GM12878 (cell line): Measurements from ENCODE around the gene SEC31A. TPM values are rescaled to one million over a fixed set of nuclear protein-coding genes. Genes with fewer than 3 reads are reported as not detected.

ENCODE experiments used
- ATAC-seq: fragments of 200-7000 bp; cut with Tn5 transposase; 3 replicates; pipeline ENCODE4 v1.9.1; 2020; ENCODE audit warnings: mild to moderate bottlenecking, moderate library complexity
- BruUV-seq: library from RNA; stranded (reverse); fragments of 400-500 nt; replicated peaks from 2 replicates; lab custom pipeline; 2021; lab: Mats Ljungman, UMichigan
- CTCF ChIA-PET: fragments of 300-600 bp; sonication (Branson Sonifier 250); formaldehyde crosslinking; extraction: SDS; loops from one replicate; lab custom pipeline; 2021; ENCODE audit warnings: inconsistent platforms; lab: Yijun Ruan, JAX
- POLR2A ChIA-PET: fragments of 350-600 bp; formaldehyde crosslinking; extraction: SDS; loops from one replicate; lab custom pipeline; 2021; ENCODE audit warnings: inconsistent platforms; lab: Charles Lee
- RAD21 ChIA-PET: fragments of 300-600 bp; sonication (Branson Sonifier 250); formaldehyde crosslinking; loops from one replicate; lab custom pipeline; 2023; ENCODE audit warnings: antibody characterized with exemption; ENCODE audit not compliant: unreplicated experiment; lab: Charles Lee
- SMC1A ChIA-PET: fragments of 300-600 bp; sonication (Branson Sonifier 250); formaldehyde crosslinking; loops from one replicate; lab custom pipeline; 2023; ENCODE audit not compliant: unreplicated experiment, uncharacterized antibody; lab: Charles Lee
- DNase-seq: peaks from one replicate; pipeline ENCODE4 v3.0.0-alpha.2; 2011; ENCODE audit warnings: low read depth, low spot score
- FAIRE-seq: peaks from 3 replicates; lab custom pipeline; 2011; peaks lifted over from hg19 to GRCh38; lab: Jason Lieb, UNC
- H2AFZ ChIP-seq: 2 replicates; pipeline ENCODE4 v1.6.0; 2011; ENCODE audit warnings: low read depth, low read length, control low read depth; ENCODE audit not compliant: control insufficient read depth
- H3K27ac ChIP-seq: 2 replicates; pipeline ENCODE4 v1.5.1; 2011; ENCODE audit warnings: control low read depth; ENCODE audit not compliant: control insufficient read depth, insufficient read depth
- H3K27me3 ChIP-seq, 2 experiments: replicated peaks in 1 of 2; 2 replicates each; pipeline versions ENCODE4 v1.6.0 to v1.6.1; 2011; ENCODE audit warnings: low read length in 1 of 2; ENCODE audit not compliant: control insufficient read depth in 2 of 2, insufficient read depth in 2 of 2
- H3K36me3 ChIP-seq, 2 experiments: 2 replicates each; pipeline ENCODE4 v1.5.1; 2011; ENCODE audit warnings: low read length in 1 of 2; ENCODE audit not compliant: control insufficient read depth in 2 of 2, insufficient read depth in 2 of 2
- H3K4me1 ChIP-seq: 2 replicates; pipeline ENCODE4 v1.6.1; 2011; ENCODE audit warnings: mild to moderate bottlenecking, low read length, moderate library complexity, mixed read lengths; ENCODE audit not compliant: control insufficient read depth, insufficient read depth
- H3K4me2 ChIP-seq: 2 replicates; pipeline ENCODE4 v1.6.0; 2011; ENCODE audit warnings: control low read depth; ENCODE audit not compliant: control insufficient read depth, insufficient read depth
- H3K4me3 ChIP-seq: fragments of 200-600 bp; sonication (generic); 2 replicates; pipeline ENCODE4 v1.5.1; 2016
- H3K79me2 ChIP-seq: 2 replicates; pipeline ENCODE4 v1.6.0; 2011; ENCODE audit warnings: low read length; ENCODE audit not compliant: control insufficient read depth, insufficient read depth
- H3K9ac ChIP-seq: 2 replicates; pipeline ENCODE4 v1.8.0; 2011; ENCODE audit warnings: low read length, control low read depth, mixed read lengths; ENCODE audit not compliant: control insufficient read depth, insufficient read depth
- H3K9me3 ChIP-seq: replicated peaks from 3 replicates; pipeline ENCODE4 v1.5.1; 2011; ENCODE audit warnings: mild to moderate bottlenecking, low read length; ENCODE audit not compliant: control insufficient read depth, insufficient read depth
- H4K20me1 ChIP-seq: 2 replicates; pipeline ENCODE4 v1.6.0; 2011; ENCODE audit not compliant: control insufficient read depth, insufficient read depth
- CEBPB ChIP-seq, 2 experiments: fragments of 150-350 bp in 1 of 2; IDR thresholded peaks; 2 replicates each; pipeline ENCODE4 v1.6.1; 2012 to 2014; ENCODE audit warnings: low read depth in 2 of 2, low read length in 2 of 2, borderline replicate concordance in 1 of 2, inconsistent platforms in 1 of 2
- GABPA ChIP-seq: IDR thresholded peaks from 2 replicates; pipeline ENCODE4 v1.6.1; 2014; ENCODE audit warnings: antibody characterized with exemption, low read depth, mild to moderate bottlenecking, inconsistent platforms
- HDAC6 ChIP-seq: fragments of 200-600 bp; sonication (generic); IDR thresholded peaks from one replicate; pipeline ENCODE4 v1.8.0; 2017; ENCODE audit warnings: antibody characterized with exemption; ENCODE audit not compliant: unreplicated experiment
- MEF2B ChIP-seq: fragments of 450-650 bp; IDR thresholded peaks from 2 replicates; pipeline ENCODE4 v1.6.1; 2018; ENCODE audit warnings: mild to moderate bottlenecking, moderate library complexity; ENCODE audit not compliant: partially characterized antibody, poor library complexity, severe bottlenecking
- SMAD1 ChIP-seq: fragments of 450-650 bp; IDR thresholded peaks from 2 replicates; pipeline ENCODE4 v1.6.1; 2018; ENCODE audit warnings: mild to moderate bottlenecking, low read depth; ENCODE audit not compliant: partially characterized antibody
- WGBS: methylation state at CpG from one replicate; pipeline ENCODE4 v1.1.6; 2016; ENCODE audit warnings: low lambda C conversion rate; ENCODE audit not compliant: insufficient replicate concordance, insufficient coverage; ENCODE audit errors: missing lambda C conversion rate; 5-methylcytosine and 5-hydroxymethylcytosine counted together
- in situ Hi-C: fragments of 300-500 bp; cut with MboI; formaldehyde crosslinking; loops from 9 replicates; pipeline ENCODE4 v1.14.3; 2018; ENCODE audit warnings: mixed read lengths
- intact Hi-C: fragments of 100-400 bp; cut with micrococcal nuclease; formaldehyde crosslinking; loops from one replicate; pipeline ENCODE4 v1.14.2; 2022; ENCODE audit not compliant: unreplicated experiment
- polyA plus RNA-seq, 11 experiments: library from polyadenylated mRNA; depleted of rRNA in 4 of 11; unstranded in 6 of 11; stranded (reverse) in 5 of 11; fragments of >200 nt; fragmentation: Nextera tagmentation in 4 of 11; fragmentation: Illumina TruSeq in 1 of 11; extraction: Ambion mirVana in 4 of 11; extraction: Trizol in 1 of 11; gene quantifications; 1 replicate in 1 of 11; 2 replicates in 10 of 11; pipeline versions ENCODE4 v1.2.1 to v1.2.3, GENCODE V29; 2011 to 2016; ENCODE audit warnings: inconsistent platforms in 2 of 11, missing spikeins in 2 of 11, low read depth in 1 of 11
- total RNA-seq, 4 experiments: library from RNA; depleted of rRNA in 3 of 4; stranded (reverse); fragments of >200 nt in 3 of 4; fragmentation: Illumina TruSeq in 1 of 4; extraction: Trizol in 1 of 4; gene quantifications; 2 replicates each; pipeline versions ENCODE4 v1.2.1 to v1.2.3, GENCODE V29; 2013 to 2021
- TF ChIP-seq, protein P1 (sequence below): fragments of 450-650 bp; IDR thresholded peaks from 2 replicates; pipeline ENCODE4 v1.6.1; 2017; ENCODE audit warnings: mild to moderate bottlenecking, low read depth, inconsistent platforms; ENCODE audit not compliant: poor library complexity, severe bottlenecking

The SEC31A gene
- total and polyA plus RNA-seq, 10 of the 15 experiments (the other 5 are each of a cell fraction or from before 2014, with no cell fraction given): 74.6 to 171 (median 129) TPM

GRCh38 chr4:82797405-82798111, 93.4 kb downstream of the SEC31A start:
- Histone ChIP-seq H3K9ac (no peak overlapping the region; the same call in 1 of the 2 replicates), H4K20me1 (no peaks in the 10 kb centered on the region), H3K27me3 (no peaks in the 10 kb centered on the region), H2AFZ (no peak overlapping the region), H3K9me3 (no peaks in the 10 kb centered on the region), H3K4me2 (peak overlapping the region; percentile 98), H3K4me3 (peak overlapping the region; percentile 84), H3K4me1 (peaks cover 9% of the 10 kb centered on the region), H3K79me2 (no peaks in the 10 kb centered on the region), H3K36me3 (no peaks in the 10 kb centered on the region), H3K27ac (no peak overlapping the region)
- intact Hi-C loops (no loop called here), in situ Hi-C loops (no loop called here)
- ATAC-seq (no peak; the same call in 2 of the 3 replicates), FAIRE-seq (no peak), DNase-seq (no peak)
- 21% methylated on average over 33 of the region's 47 CpGs for WGBS
- TF ChIP-seq CEBPB (IDR thresholded peaks at IDR 0.05; ENCODE audit: borderline replicate concordance in 1 of 2, low read depth in 2 of 2, low read length in 2 of 2) (no peak), HDAC6 (peak; percentile 95), MEF2B (no peak)
- POLR2A ChIA-PET: interaction anchor here (0.6 kb wide), 1 partner anchor 80 kb away, joined by 4 read pairs; no protein-coding TSS in a partner anchor
- no TSS peak for BruUV-seq
- CTCF ChIA-PET: interaction anchor here (0.6 to 1.7 kb wide), 4 partner anchors 14 to 506 kb away, joined by 3 to 6 read pairs (median 4); no protein-coding TSS in a partner anchor
- SMC1A ChIA-PET: no interaction called here
- RAD21 ChIA-PET: no interaction called here

DNA sequence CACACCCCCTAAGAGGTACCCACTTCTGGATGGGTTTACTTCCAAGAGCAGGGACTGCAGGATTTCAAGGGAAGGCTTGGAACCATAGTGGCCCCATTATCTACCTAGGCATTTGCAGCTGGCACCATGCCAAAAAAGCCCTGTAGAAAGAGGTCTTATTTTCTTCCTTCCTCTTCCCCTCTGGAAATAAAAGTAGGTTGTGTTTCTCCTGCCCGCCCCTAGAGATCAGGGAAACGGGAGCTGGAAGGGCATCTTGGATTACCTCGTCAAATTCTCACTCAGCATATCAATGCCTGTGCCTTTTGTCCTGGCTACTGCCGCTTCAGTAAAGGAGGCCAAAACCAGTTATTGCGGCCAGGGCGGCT, 93.9 kb downstream of the SEC31A start:
- Histone ChIP-seq H3K9ac (no peak overlapping the region), H3K9me3 (no peaks in the 10 kb centered on the region), H3K4me3 (peak overlapping the region; percentile 84; the same call in 1 of the 2 replicates), H3K4me1 (peaks cover 9% of the 10 kb centered on the region), H3K79me2 (no peaks in the 10 kb centered on the region), H2AFZ (no peak overlapping the region), H3K36me3 (no peaks in the 10 kb centered on the region), H3K27me3 (no peaks in the 10 kb centered on the region), H3K4me2 (peak overlapping the region; percentile 98), H4K20me1 (no peaks in the 10 kb centered on the region), H3K27ac (no peak overlapping the region)
- POLR2A ChIA-PET: no interaction called here
- no TSS peak for BruUV-seq
- WGBS: 64% methylated on average over 6 of the region's 6 CpGs
- no peak for DNase-seq
- RAD21 ChIA-PET: no interaction called here
- in situ Hi-C loops: no loop called here
- TF ChIP-seq SMAD1 (peak; percentile 92), GABPA (no peak)
- TF ChIP-seq, protein P1, sequence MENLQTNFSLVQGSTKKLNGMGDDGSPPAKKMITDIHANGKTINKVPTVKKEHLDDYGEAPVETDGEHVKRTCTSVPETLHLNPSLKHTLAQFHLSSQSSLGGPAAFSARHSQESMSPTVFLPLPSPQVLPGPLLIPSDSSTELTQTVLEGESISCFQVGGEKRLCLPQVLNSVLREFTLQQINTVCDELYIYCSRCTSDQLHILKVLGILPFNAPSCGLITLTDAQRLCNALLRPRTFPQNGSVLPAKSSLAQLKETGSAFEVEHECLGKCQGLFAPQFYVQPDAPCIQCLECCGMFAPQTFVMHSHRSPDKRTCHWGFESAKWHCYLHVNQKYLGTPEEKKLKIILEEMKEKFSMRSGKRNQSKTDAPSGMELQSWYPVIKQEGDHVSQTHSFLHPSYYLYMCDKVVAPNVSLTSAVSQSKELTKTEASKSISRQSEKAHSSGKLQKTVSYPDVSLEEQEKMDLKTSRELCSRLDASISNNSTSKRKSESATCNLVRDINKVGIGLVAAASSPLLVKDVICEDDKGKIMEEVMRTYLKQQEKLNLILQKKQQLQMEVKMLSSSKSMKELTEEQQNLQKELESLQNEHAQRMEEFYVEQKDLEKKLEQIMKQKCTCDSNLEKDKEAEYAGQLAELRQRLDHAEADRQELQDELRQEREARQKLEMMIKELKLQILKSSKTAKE: peak; percentile 48
- SMC1A ChIA-PET: no interaction called here
- FAIRE-seq: no peak
- CTCF ChIA-PET: interaction anchor here (0.6 kb wide), 1 partner anchor 13 kb away, joined by 3 read pairs; no protein-coding TSS in a partner anchor
- ATAC-seq: no peak
- intact Hi-C loops: no loop called here
